Measurements from ENCODE around the gene NRP2. TPM values are rescaled to one million over a fixed set of nuclear protein-coding genes. Genes with fewer than 3 reads are reported as not detected.

Gene NRP2
- total RNA-seq, 2 experiments from 2014 or later: 0.35 to 2.6 TPM

DNA sequence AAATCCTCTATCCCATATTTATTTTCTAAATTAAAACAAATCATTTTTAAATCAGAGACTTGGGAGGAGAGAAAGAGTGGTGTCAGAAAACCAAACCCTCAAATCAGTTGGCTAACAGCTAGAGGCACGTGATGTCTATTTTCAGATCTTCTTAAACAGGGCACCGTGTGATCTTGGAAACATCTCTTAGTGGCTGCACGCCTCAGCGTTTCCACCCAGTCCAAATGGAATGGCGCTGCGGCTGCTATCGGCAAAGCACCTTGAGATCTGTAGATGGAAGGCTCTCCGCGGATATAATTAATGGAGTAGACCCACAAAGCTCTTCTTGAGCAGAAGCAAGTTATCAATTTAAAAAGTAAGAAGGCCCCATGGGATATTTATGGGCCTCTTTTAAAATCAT lies 50.0 kb downstream of the NRP2 start:
- no peaks in the 10 kb centered on the region for H3K4me1 ChIP-seq (ENCODE audit: insufficient read depth, low read length, poor library complexity, severe bottlenecking)
- no peak overlapping the region for H3K4me3 ChIP-seq (ENCODE audit: low read depth, low read length, poor library complexity, severe bottlenecking)
- H3K9me2 ChIP-seq (ENCODE audit: insufficient read depth, low read length): no peaks in the 10 kb centered on the region
- no peaks in the 10 kb centered on the region for H4K20me1 ChIP-seq (ENCODE audit: insufficient read depth, low read length)
- no peaks in the 10 kb centered on the region for H3K9me3 ChIP-seq (ENCODE audit: low read length)
- intact Hi-C loops (cut with micrococcal nuclease; ENCODE audit: unreplicated experiment): no loop called here
- H3K27ac ChIP-seq (ENCODE audit: low read depth, low read length, poor library complexity, severe bottlenecking): no peak overlapping the region
- ChIA-PET CTCF (ENCODE audit: unreplicated experiment) (no interaction called here), POLR2A (no interaction called here)
- H3K36me3 ChIP-seq (ENCODE audit: insufficient read depth, low read length): no peaks in the 10 kb centered on the region
- H2AFZ ChIP-seq (ENCODE audit: low read length): no peak overlapping the region
- BruUV-seq (replicated peaks): no TSS peak
- no peaks in the 10 kb centered on the region for H3K79me2 ChIP-seq (ENCODE audit: insufficient read depth, low read depth, low read length)
- no peak for DNase-seq (ENCODE audit: low spot score)
- TF ChIP-seq CTCF (conservative IDR thresholded peaks at IDR 0.05; ENCODE audit: low read length): no peak
- TF ChIP-seq EZH2phosphoT487 (IDR thresholded peaks at IDR 0.05; ENCODE audit: borderline replicate concordance, low read depth, low read length): no peak
- H3K4me2 ChIP-seq (ENCODE audit: low read length): no peak overlapping the region

DNA sequence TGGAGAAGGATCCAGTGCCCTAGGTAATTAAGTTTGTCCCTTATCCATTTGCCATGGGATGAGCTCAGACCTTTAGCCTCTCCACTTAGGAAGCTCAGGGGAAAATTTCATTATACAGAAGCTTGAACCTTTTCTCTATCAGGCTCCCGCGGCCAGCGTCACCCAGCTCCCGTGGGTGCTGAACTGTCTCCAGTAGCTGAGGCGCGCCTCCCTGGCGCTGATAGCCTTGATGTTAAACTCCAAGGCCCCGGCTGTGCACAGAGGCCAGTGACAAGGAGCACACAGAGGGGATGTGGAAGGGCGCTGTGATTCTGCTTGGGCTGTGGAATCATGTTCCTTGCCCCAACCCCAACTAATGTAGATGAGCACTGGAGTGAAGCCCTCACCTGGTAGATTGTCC lies 50.8 kb downstream of the NRP2 start:
- Histone ChIP-seq H2AFZ (ENCODE audit: low read length) (no peak overlapping the region), H3K9me3 (ENCODE audit: low read length) (no peaks in the 10 kb centered on the region), H3K4me2 (ENCODE audit: low read length) (no peak overlapping the region), H3K4me1 (ENCODE audit: insufficient read depth, low read length, poor library complexity, severe bottlenecking) (no peaks in the 10 kb centered on the region), H4K20me1 (ENCODE audit: insufficient read depth, low read length) (no peaks in the 10 kb centered on the region), H3K4me3 (ENCODE audit: low read depth, low read length, poor library complexity, severe bottlenecking) (no peak overlapping the region), H3K36me3 (ENCODE audit: insufficient read depth, low read length) (no peaks in the 10 kb centered on the region), H3K79me2 (ENCODE audit: insufficient read depth, low read depth, low read length) (no peaks in the 10 kb centered on the region), H3K9me2 (ENCODE audit: insufficient read depth, low read length) (no peaks in the 10 kb centered on the region), H3K27ac (ENCODE audit: low read depth, low read length, poor library complexity, severe bottlenecking) (no peak overlapping the region)
- POLR2A ChIA-PET: interaction anchor here (1.1 kb wide), 1 partner anchor 40 kb away, joined by 3 read pairs; no protein-coding TSS in a partner anchor
- intact Hi-C loops (cut with micrococcal nuclease; ENCODE audit: unreplicated experiment): no loop called here
- BruUV-seq (replicated peaks): no TSS peak
- no peak for DNase-seq (ENCODE audit: low spot score)
- CTCF ChIA-PET (ENCODE audit: unreplicated experiment): no interaction called here
- TF ChIP-seq EZH2phosphoT487 (IDR thresholded peaks at IDR 0.05; ENCODE audit: borderline replicate concordance, low read depth, low read length) (no peak), CTCF (conservative IDR thresholded peaks at IDR 0.05; ENCODE audit: low read length) (no peak)

GRCh38 chr2:205733648-205734047 lies 51.3 kb downstream of the NRP2 start:
- no peak overlapping the region for H2AFZ ChIP-seq (ENCODE audit: low read length)
- H3K36me3 ChIP-seq (ENCODE audit: insufficient read depth, low read length): no peaks in the 10 kb centered on the region
- no peaks in the 10 kb centered on the region for H3K9me3 ChIP-seq (ENCODE audit: low read length)
- TF ChIP-seq CTCF (conservative IDR thresholded peaks at IDR 0.05; ENCODE audit: low read length): no peak
- TF ChIP-seq EZH2phosphoT487 (IDR thresholded peaks at IDR 0.05; ENCODE audit: borderline replicate concordance, low read depth, low read length): no peak
- H3K9me2 ChIP-seq (ENCODE audit: insufficient read depth, low read length): no peaks in the 10 kb centered on the region
- CTCF ChIA-PET (ENCODE audit: unreplicated experiment): no interaction called here
- POLR2A ChIA-PET: interaction anchor here (1.1 kb wide), 1 partner anchor 41 kb away, joined by 3 read pairs; no protein-coding TSS in a partner anchor
- no peak overlapping the region for H3K4me3 ChIP-seq (ENCODE audit: low read depth, low read length, poor library complexity, severe bottlenecking)
- intact Hi-C loops (cut with micrococcal nuclease; ENCODE audit: unreplicated experiment): no loop called here
- H3K4me1 ChIP-seq (ENCODE audit: insufficient read depth, low read length, poor library complexity, severe bottlenecking): no peaks in the 10 kb centered on the region
- no peak for DNase-seq (ENCODE audit: low spot score)
- no TSS peak for BruUV-seq (replicated peaks)
- no peak overlapping the region for H3K27ac ChIP-seq (ENCODE audit: low read depth, low read length, poor library complexity, severe bottlenecking)
- H4K20me1 ChIP-seq (ENCODE audit: insufficient read depth, low read length): no peaks in the 10 kb centered on the region
- H3K4me2 ChIP-seq (ENCODE audit: low read length): no peak overlapping the region
- no peaks in the 10 kb centered on the region for H3K79me2 ChIP-seq (ENCODE audit: insufficient read depth, low read depth, low read length)
